Tibial nerve (tissue), 4 donors: ENCODE measurements around the gene ARHGEF38.

ENCODE experiments used
- CTCF ChIP-seq, 5 experiments: fragments of 200-600 bp in 3 of 5; fragments of 450-650 bp in 2 of 5; sonication (generic) in 3 of 5; IDR thresholded peaks; one replicate each; pipeline ENCODE4 v1.5.1; 2016 to 2019; ENCODE audit warnings: antibody characterized with exemption in 5 of 5, mild to moderate bottlenecking in 3 of 5, moderate library complexity in 2 of 5
- EP300 ChIP-seq, 2 donors: sonication (generic); formaldehyde crosslinking; IDR thresholded peaks; one replicate each; pipeline ENCODE4 v1.6.1; 2017; ENCODE audit warnings: antibody characterized with exemption in 2 of 2, mild to moderate bottlenecking in 1 of 2
- POLR2A ChIP-seq, 2 donors: fragments of 450-650 bp; IDR thresholded peaks; one replicate each; pipeline ENCODE4 v1.6.1; 2017; ENCODE audit warnings: antibody characterized with exemption in 2 of 2, mild to moderate bottlenecking in 2 of 2, moderate library complexity in 2 of 2

GRCh38 chr4:105560421-105560848 lies 8.0 kb downstream of the ARHGEF38 start:
- TF ChIP-seq CTCF (IDR thresholded peaks at IDR 0.05) (no peak), EP300 (IDR thresholded peaks at IDR 0.05) (no peak), POLR2A (IDR thresholded peaks at IDR 0.05) (no peak)
